Measurements from ENCODE around the gene HEXD.

- no peak for TF ChIP-seq POLR2A (IDR thresholded peaks at IDR 0.05; ENCODE audit: low read depth, low read length)
- TF ChIP-seq POLR2AphosphoS5 (IDR thresholded peaks at IDR 0.05; ENCODE audit: low read depth, low read length), result no peak
These were observed 6.7 kb downstream of the HEXD start for GRCh38 chr17:82424863-82425159.

Measured in GM12892 (cell line).